NCI-H1105 treated with DMSO at 0.1 percent for 48 hours (cell line): ENCODE data around the gene ASTN2.

Experiments
- DNase-seq: peaks from one replicate; lab custom pipeline; 2025; lab: John Stamatoyannopoulos, UW

ASTN2 gene

DNA sequence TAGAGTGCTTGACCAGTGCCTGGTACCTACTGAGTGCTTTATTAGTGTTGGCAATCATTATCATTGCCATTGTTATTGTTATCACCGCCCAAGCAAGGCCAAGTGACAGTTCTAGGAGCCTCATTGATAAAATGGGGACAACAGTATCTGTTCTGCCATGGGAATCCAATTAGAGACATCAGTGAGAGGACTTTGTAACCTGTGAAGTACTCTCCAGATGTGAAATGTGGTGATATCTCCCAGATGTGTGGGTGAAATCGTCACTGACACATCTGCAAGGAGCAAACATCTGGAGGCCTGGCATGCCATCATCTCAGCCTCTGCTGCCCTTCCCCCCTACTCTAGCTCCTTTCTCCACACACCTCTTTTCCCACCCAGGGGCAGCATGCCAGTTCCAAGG, 1000.5 kb downstream of the ASTN2 start:
- no peak for DNase-seq

DNA sequence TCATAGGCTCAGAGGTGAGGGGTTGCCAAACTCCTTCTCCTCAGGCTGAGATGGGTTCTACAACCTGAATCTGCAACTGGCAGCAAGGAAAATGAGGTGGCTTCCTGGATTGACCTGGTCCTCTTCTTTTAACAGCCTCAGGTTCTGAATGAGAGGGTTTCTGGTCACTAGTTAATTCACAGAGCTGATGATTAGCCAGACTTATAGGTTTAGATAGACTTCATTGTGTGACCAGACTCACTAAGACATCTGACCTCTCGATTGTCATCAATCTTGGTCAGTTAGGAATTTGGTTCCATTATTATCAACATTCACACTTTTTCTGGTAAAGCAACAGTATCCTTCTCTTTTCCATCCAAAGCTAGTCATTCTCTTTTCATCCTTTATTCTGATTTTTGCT, 1003.4 kb downstream of the ASTN2 start:
- DNase-seq = no peak

DNA sequence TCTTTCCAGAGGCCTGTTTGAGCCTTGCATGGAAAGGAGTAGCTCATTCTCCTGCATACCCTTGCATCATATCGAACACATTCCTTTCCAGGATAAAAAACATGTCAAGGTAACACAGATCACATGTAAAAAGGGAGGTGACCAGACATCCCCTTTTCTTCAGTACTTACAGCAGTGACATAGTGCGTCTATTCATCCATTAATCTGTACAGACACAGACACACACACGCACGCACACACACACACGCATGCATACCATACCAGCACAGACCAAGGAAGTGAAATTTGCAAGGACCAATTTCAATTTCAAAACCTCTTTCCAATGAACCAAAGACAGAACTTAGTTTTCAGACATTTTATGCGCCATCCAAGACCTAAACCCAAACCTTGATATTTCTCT, 1005.2 kb downstream of the ASTN2 start:
- DNase-seq = no peak

DNA sequence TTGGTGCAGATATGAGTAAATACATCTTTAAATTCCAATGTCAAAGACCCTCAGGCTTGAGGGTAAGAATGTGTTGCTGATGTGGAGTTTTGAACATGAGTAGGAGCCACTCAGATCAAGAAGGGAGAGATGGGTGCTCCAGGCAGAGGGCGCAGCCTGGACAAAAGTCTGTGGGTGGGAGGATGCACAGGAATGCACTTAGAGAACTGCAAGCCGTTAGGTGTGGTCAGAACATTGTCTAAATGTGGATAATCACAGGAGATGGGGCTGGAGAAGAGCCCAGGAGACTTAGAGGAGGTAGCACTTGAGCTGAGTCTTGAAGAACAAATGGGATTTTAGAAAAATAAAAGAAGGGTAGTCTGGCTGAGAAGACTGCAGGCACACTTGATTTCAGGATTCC, 1005.7 kb downstream of the ASTN2 start:
- no peak for DNase-seq

DNA sequence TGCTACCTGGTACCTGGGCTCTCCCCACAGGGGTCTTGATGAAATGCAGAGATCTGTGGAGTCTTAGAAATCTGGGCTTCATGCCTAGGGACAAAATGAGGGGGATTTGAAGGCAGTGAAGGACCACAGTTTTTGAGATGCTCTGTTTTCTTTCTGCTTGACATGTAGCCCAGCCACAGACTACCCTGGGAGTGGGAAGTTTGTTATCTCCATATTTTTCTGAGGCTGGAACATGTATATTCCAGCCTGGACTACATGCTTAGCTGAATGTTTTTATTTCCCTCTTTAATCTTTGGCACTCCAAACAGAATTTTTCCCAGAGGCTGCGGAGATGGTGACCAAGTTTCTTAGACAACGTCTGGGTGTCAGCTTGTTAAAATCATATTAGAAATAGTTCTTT, 1008.4 kb downstream of the ASTN2 start:
- no peak for DNase-seq

DNA sequence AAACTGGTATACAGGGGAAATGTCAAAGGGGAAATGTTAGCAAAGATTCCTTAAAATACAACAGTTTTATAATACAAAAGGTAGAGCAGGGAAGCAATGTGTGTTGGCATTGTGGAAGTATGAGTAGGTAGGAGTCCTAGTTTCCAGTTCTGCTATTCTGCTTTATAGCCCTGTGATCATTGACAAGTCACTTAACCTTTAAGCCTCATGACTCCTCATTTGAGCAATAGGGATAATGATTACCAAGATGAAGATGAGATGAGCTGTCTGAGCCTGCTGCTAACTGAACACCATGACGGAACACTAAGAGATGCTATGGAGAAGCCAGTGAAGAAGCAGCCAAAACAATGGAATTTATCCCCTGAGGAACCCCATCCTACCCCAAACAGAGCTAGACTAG, 1009.5 kb downstream of the ASTN2 start:
- DNase-seq = no peak

DNA sequence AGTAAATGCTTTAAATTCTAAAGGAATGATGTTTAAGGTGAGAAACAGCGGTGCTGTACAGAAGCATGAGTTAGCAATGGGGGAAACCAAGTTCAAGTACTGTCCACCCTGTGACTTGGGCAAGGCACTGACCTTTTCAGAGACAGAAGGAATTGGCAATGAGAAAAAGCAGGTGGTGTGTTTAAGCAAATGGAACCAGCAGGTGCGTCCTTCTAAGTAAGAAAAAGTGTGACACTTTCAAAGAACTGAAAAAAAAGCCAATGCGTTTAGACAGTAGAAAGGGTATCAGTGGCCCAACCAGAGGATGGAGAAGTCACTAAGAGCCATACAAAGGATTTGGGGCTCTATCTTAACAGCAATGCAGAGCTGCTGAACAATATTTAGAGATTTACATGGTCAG, 1010.6 kb downstream of the ASTN2 start:
- no peak for DNase-seq

DNA sequence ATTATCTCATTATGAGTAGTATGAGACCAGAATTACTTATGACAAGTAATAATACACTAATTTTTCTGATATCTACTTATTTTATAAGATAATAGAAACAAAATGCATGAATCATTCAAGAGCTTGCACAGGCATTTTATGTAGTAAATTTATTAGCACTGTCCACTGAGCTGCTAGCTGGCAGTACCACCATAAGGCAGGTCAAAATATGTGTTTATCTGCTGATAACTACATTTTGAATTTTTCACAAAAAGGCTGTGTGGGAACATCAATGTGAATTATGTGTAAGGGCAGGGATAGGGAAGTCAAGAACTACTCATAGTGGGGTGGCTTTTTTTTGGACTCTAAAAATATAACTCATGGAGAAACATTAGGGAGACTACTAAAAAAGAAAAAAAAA, 1011.7 kb downstream of the ASTN2 start:
- DNase-seq = no peak

DNA sequence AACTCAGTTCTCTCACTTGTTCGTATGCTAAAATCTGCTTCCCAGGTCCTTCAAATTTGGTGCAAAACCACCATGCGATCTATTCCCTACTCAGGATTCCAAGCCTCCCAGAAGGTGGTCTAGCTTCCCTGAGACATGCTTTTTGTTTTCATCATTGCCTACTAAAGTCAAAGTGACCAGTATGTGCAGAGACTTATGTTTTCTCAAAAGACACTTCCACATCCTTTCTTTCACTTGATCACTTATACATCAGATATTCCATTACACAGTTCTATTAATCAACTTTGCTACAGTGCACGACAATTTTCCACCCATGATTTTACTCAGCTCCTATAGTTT, 1019.2 kb downstream of the ASTN2 start:
- DNase-seq = no peak

DNA sequence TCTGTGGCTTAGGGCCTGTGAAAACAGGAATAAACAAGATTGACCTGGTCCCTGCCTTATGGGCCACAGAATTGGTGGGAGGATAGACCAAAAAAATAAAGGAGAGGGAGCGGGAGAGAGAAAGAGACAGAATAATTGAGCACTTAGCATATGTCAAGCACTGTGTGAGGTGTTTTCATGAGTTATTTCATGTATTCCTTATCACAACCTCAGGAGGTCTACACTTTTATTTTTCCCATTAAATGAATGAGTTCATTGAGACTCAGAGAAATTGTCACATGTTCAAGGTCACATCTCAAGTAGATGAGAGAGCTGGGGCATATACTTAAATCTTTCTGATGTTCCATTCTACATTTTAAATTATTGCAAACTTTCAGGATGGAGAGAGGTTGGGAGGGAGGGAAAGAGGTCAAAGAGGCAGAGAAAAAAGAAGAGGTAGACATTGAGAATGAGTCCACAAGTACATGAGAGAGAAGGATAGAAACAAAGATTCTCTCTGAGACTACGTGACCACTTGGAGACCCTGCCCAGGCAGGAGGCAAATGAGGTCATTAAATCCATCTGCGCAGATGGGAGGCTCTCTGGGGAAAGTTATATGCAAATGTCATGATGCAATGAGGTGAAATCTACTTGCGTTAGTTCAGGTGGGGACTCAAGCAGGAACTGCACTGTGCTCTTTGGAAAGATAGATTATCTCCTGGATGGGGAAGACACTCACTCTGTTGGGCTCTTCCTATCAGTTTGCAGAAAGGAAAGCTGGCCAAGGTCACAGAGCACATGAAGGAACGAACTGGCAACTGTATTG, 1019.8 kb downstream of the ASTN2 start:
- no peak for DNase-seq

DNA sequence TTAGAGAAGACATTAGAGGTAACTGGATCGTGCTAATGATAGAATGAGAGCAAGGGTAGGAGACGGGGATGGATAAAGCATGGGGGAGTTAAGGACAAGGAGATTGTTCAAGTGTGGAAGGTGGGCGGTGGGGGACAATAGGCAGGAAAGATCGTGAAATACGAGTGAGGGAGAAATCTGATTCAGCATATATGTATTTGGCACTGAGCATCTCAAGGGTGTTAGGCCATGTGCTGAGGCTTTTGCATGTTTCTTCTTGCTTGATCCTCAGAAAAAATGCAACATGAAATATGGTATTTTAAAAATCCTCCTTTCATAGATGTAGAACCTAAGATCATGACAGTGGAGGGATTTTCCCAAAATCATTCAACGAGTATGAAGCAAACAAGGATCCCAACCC, 1020.8 kb downstream of the ASTN2 start:
- DNase-seq = no peak

DNA sequence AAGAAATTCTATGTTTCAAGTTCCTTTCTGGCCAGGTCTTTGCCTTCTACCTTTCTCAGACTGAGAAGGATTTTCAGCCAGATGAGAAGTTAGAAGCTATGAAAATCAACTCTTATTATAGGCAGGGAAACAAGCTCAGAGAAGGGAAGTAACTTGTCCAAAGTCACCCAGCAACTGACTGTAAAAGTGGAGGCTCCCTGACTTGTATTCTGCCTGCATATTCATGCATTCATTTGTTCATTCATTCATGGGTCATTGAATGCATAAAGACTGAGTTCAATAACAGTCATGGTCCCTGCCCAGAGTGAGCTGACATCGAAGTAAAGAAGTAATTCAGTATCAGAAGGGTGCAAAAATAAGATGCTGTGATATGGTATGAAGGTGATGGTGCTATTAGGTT, 1021.7 kb downstream of the ASTN2 start:
- no peak for DNase-seq

DNA sequence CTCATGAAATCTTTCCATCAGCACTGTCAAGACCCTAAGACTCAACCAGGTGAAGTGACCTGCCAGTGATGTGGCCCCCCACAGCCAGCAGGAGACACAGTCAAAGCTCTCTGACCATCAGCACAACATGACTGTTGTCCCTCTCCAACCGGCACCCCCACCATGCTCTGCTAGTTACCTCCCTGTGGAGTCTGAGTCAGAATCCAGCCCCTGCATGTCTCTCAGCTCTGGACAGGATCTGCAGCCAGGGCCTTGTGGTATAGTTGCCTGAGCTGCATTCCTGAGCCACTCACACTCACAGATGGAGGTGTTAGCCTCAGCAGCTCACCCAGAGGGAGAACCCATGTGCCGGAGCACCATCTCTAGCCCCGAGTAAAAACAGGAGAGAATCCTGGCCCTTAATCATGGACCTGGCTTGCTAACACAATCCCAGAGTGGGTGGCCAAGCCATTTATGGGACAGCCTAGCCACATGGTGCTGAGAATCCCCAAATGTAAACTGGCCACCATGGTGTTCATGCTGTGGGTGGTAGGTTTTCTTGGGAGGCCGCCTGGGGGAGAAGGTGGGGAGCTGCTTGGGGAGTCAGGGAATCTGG, 1023.5 kb downstream of the ASTN2 start:
- DNase-seq = no peak

DNA sequence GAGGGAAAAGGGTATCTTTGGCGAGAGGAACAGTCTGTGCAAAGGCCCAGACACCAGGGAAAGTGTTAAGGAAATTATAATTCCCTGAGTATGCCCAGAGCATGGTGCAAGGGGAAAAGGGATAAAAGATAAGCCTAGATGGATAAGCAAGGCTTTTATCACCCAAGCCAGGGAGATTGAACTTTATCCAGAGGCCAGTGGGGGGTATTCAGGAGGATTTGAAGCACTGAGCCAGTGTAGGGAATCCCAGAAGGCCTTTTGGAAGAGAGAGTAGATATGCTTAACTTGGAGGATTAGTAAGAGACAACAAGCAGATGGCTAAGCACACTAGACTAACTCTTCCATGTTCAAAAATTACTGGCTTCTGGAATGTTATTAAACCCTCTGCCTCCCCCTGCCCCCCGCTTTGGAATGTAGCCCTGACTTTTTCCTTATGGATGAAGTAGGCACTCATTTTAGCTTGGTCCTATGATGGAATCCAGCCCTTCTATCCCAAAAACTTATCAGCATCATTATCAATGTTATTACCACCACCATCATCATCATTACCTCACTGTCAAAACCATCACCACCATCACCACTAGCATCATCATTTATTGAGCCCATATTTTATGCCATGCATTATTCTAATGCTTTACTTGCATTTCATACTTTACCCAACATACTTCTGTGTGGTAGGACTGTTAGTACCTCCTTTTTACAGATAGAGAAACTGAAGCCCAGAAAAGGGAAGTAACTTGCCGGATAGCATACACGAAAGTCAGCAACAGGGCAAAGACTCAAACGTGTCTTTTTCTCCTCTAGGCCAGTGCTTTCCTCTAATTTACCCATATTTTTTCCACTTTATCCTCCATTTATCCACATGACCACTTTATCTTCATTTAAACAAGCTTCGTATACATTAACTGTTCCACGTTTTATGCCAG, 1024.3 kb downstream of the ASTN2 start:
- DNase-seq = no peak

DNA sequence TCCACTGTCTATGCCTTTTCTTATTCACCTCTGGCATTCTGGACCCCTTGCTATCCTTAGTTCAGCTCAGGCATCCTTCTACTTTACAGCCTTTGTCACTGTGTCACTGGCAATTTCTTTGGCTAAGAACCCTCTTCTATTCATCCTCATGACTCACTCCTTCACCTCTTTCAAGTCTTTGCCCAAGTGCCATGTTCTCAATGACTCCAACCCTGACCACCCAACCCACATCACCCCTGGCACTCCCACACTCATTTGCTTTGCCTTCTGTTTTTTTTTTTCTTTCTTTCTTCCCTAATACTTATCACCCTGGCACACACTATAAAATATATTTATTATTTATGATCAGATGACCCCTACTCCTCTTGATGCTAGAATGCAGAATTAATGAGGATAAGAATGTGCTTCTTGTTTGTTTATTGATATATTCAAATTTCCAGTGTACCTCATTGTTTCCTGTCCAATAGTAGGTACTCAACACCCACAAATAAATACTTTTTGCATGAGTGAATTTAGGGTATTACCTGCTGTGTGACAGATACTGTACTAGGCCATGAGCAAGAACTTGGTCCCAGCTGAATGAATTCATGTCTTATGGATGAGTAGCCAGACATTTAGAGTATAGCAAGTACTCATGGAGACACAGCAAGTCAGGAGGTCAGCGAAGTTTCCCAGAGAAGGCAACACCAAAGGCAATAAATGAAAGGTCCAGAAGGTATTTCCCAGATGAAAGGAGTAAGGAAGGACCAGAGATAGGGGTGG, 1025.1 kb downstream of the ASTN2 start:
- no peak for DNase-seq

DNA sequence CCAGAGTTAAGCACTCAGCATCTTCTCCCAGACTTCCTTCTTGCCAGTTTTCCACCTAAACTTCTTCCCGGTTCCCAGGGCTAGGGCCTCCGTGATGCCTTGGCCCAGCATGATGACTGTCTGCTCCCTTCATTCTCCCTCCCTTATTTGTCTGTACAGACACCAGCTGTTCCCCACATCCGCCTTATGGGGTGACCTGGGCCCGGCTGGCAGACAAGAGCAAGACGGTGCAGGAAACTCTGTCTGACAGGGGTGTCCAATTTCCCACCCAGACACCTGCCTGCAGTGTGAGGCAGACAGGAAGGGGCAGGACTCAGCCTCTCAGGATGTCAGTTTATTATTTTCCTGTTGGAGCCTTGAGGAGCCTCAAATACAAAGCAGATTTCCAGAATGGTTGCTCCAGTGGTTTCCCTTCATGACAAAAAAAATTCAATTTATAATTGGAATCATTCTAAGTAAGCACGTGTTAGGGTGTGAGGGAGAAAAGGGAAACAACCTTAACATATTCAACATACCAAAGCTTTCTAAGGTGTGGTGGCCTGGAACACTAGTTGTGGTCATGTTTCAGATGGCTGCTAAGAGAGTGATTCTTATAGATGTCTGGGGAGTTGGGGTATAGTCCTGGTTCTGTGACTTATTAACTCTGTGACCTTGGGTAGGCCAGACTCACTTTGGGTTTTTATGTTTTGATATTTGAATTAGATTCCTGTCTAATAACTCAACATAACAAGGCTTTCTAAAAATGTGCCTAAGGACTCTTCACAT, 1026.7 kb downstream of the ASTN2 start:
- DNase-seq = no peak

DNA sequence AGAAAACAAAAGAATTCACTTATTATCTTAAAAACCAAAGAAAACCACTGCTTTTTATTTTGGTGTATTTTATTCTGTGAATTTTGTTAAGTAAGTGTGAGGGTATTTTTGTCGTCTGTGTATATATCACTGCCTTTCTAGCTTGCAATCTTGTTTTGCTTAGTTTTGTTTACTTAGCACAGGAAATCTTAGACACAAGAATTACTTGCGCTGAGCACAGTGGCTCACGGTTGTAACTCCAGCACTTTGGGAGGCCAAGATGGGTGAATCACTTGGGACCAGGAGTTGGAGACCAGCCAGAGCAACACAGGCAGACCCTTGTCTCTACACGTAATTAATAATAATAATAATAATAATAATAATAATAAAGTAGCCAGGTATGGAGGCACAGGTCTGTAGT, 1030.9 kb downstream of the ASTN2 start:
- DNase-seq = no peak

DNA sequence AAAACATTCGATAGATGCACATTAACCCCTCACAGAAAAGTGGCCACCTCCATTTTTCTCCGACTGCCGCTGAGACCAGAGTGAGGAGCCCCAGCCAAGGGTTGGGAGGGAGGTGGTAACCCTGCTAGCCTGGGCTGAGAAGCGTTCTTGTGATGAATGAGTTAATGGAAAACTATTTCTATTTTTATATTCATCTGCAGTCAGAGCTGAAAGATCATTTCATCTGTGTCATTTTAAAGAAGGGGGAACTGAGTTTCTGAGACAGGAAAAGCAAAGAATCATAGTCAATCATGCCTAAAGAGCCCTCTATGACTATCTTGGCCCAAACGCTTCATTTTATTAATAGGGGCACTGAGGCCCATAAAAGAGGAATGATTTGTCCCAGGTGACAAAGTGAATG, 1031.7 kb downstream of the ASTN2 start:
- no peak for DNase-seq

DNA sequence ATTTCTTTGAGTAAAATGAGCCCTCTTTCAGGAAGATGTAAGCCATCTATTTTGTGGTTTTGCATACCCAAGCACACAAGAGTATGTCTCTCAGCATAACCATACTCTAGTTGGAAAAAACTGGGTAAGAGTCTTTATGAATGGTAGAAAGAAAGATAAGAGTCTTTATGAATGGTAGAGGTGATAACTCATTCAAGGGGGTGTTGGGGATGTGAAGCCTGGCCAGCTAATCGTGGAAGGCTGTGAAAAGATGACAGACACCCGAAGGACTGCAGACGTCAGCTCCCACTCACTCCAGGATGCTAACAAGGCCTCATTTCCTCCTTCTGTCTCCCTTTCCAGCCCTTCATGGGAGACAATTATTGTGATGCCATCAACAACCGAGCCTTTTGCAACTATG, 1032.8 kb downstream of the ASTN2 start:
- DNase-seq = no peak

DNA sequence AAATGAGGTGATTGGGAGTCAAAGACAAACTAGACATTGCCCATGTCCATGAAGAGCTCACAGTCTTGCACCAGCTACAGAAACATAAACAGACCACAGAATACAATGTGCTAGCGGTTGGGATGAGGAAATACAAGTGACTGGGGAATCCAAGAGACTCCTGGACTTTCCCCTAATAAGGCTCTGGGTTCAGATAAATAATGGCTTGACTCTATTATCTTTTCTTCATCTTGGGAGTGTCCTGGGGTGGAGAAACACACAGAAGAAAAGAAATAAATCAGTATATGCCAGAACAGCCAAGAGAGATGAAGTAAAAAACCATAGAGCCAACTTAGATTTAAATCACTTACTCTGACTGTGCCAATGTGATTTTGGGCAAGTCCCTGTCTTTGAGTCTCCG, 1033.5 kb downstream of the ASTN2 start:
- DNase-seq = no peak

DNA sequence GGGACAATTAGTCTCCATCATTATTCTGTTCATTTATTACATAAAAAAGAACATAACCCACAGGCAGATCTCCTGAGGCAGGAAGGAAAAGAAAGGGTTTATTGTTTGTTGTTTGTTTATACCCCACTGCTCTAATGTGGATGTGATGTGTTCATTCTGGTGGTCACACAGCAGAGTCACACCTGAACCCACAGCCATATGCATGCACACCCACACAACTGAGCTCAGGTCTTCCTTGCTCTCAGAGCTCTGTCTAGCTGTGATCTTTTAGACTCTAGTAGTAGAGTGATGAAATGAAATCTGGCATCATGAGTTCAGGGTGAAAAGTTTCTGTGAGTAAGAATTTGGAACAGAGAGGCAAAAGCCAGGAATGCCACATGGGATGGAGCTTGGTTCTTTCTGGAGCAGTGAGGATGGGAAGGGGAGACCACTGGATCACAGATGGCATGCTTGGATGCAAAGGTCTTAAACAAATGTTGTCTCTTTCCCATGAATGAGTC, 1034.3 kb downstream of the ASTN2 start:
- DNase-seq = no peak
